HG03521 (cell line): ENCODE measurements around the gene RAP1GAP2.
"Not testable (repeated sequence)": the region's sequence is repeated elsewhere in the genome, so short reads cannot be mapped to it uniquely, and the experiment has no call there.

Source experiments
- ATAC-seq: cut with Tn5 transposase; IDR thresholded peaks from one replicate; pipeline ENCODE4 v1.9.1; 2021; ENCODE audit warnings: mild to moderate bottlenecking, moderate library complexity; ENCODE audit not compliant: unreplicated experiment

RAP1GAP2 gene

GRCh38 chr17:2880050-2880449 is 83.8 kb downstream of the RAP1GAP2 start:
- ATAC-seq: no peak

DNA sequence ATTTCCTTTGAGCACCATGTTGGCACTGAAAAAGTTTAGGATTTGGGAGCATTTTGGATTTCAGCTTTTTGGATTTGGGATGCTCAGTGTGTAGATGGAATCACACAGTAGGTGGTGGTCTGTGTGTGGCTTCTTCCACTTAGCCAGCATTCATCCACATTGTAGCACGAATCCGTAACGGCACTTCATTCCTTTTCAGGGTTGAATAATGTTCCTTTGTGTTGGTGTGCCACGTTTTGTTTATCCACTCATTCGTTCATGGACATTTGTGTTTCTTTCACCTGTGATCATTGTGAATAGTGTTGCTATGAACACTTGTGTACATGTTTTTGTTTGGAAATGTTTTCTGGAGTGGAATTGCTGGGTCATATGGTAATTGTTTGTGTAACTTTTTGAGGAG is 85.1 kb downstream of the RAP1GAP2 start:
- no peak for ATAC-seq

GRCh38 chr17:2883544-2884213 is 87.4 kb downstream of the RAP1GAP2 start:
- ATAC-seq: no peak

- no peak for ATAC-seq
These were observed 89.5 kb downstream of the RAP1GAP2 start for GRCh38 chr17:2885733-2886132.

DNA sequence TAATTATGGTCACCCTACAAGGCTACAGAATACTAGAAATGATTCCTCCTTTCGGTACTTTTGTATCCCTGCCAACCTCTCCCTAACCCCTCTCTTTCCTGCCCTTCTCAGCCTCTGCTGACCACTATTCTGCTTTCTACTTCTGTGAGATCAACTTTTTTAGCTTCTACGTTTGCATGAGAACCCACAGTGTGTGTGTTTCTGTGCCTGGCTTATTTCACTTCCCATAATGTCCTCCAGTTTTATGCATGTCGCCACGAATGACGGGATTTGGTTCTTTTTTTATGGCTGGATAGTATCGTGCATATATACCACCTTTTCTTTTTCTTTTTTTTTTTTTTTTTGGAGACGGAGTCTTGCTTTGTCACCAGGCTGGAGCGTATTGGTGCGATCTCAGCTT is 92.1 kb downstream of the RAP1GAP2 start:
- no peak for ATAC-seq

- ATAC-seq: no peak
These were observed 93.0 kb downstream of the RAP1GAP2 start for GRCh38 chr17:2889256-2889655.

DNA sequence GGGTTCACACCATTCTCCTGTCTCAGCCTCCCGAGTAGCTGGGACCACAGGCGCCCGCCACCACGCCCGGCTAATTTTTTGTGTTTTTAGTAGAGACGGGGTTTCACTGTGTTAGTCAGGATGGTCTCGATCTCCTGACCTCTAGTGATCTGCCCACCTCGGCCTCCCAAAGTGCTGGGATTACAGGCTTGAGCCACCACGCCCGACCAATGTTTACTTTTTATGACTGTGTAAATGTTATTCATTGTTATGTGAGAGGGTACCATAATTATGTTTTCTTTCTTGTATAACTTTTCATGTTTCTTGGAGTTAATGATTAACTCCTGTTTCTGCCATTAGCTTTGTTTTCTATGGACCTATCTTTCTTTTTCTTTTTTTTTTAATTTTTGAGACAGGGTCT is 94.5 kb downstream of the RAP1GAP2 start:
- not testable (repeated sequence) for ATAC-seq

DNA sequence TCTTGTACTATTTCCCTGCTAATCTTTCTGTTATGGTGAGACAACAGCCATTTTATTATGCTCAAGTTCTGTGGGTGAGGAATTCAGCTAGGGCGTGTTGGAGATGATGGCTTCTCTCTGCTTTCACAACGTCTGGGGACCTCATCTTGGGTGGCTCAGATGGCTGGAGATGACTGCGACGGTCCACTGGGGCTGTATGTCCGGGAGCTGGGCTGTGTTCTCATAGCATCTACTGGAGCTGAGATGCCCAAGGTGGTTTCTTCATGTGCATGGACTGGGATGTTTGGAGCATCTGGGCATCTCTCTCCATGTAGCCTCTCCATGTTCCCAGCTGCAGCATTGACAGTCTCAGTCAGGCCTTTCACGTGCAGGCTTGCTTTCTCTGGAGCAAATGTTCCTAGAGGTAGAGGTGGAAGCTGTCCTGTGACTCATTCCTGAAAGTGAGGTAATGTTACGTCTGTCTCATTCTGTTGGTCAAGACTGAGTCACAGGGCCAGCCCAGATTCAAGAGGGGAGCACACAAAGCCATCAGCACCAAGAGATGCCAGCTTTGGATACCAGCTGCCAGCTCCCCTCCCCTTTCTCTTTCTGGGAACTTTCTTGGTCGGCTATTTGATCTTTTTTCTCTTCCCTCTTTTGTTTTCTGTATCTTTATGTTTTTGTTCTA is 96.2 kb downstream of the RAP1GAP2 start:
- no peak for ATAC-seq

DNA sequence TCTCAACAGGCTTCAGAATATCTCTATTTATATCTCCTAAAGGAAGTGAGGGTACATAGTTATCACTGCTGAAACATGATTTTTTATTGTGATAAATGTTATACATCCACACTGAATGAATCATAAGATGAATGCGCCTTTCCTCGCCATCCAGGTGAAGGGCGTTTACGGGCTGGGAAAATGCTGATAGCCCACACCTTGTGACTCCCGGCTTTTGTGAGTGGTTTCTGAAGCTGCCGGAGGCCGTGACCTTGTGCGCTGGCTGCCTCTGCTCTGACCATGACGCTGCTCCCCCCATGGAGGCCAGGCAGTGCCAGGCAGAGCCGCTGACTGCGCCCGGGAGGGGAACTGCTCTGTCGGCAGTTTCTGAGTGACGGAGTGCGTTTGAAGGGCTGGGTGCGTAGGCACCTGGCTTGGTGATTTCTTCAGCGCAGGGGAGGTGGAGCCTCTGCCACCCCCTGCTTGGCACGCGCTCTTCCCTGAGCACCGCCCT is 97.2 kb downstream of the RAP1GAP2 start:
- no peak for ATAC-seq

GRCh38 chr17:2894782-2895181 is 98.5 kb downstream of the RAP1GAP2 start:
- ATAC-seq: no peak

GRCh38 chr17:2897605-2898004 is 101.4 kb downstream of the RAP1GAP2 start:
- no peak for ATAC-seq

- no peak for ATAC-seq
These were observed 102.2 kb downstream of the RAP1GAP2 start for GRCh38 chr17:2898255-2898926.

- ATAC-seq: no peak
These were observed 103.7 kb downstream of the RAP1GAP2 start for GRCh38 chr17:2899906-2900305.

DNA sequence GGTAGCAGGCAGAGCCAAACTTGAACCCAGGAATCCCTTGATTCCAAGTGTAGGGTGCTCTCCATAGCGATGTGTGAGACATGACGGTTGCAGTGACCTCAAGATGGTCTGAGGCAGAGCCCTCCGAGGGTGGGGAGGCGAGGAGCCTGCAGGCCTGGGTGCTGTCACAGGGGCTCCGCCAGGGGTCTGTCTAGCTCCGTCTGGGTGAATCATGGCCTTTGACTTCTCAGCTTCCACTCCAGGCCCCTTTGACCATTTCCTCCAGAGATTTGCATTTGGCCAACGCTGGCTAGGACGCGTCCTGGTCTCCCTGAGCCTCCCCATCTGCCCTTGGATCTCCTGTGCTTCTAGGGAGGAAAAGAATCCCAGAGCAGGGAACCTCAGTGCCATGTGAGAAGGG is 104.6 kb downstream of the RAP1GAP2 start:
- ATAC-seq: no peak

DNA sequence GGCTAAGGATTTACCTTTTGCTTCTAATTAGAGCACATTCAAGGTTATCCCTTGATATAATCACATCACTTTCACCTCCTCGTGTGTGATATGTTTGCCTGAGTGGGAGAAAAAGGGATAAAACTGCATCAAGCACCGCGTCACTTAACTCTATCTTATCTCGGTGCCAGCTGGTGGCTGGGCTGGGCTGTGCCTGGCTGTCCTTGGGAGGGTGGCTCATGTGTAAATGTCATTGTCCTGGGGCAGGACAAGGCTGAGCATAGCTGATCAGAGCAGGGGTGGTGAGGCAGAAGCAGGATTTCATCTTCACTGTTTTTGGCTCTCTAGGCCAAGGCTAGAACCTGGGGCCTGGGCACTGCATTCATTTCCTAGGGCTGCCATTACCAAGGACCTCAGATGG is 105.3 kb downstream of the RAP1GAP2 start:
- ATAC-seq: no peak

- no peak for ATAC-seq
These were observed 106.3 kb downstream of the RAP1GAP2 start for GRCh38 chr17:2902546-2902945.

DNA sequence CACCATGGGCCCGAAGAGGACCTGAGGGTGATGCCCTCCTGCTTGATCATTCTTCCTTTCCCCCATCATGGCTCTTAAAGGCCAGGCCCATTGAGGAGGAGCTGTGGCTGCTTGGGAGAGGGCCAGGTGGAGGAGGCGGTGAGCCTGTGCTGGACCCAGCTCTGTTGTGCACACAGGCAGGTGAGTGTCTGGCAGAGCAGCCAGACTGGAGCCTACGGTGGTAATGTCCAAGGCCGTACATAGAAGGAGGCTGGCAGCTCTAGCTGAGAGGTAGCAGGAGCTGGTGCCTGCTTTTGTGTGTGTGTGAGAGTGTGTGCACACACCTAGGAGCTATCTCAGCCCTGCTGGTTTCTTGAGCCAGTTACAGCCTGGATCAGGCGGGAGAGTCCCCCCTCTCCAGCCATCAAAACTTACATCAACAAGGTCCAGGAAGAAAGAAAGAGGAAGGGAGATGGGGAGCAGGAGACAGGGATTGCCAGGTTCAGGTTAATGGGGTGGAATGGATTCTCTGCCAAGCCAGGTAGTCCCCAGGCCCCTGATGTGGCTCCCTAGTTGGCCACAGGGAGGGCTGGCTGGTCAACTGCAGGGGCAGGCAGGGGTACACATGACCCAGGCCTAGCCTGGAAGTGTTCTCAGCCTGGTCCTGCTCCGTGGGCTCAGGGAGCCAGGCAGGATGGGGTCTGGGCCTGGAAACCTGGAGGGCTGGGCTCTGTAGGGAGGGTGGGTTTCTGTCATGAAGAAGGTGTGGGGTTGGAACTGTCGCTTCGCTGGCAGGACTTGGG is 107.1 kb downstream of the RAP1GAP2 start:
- ATAC-seq: no peak

DNA sequence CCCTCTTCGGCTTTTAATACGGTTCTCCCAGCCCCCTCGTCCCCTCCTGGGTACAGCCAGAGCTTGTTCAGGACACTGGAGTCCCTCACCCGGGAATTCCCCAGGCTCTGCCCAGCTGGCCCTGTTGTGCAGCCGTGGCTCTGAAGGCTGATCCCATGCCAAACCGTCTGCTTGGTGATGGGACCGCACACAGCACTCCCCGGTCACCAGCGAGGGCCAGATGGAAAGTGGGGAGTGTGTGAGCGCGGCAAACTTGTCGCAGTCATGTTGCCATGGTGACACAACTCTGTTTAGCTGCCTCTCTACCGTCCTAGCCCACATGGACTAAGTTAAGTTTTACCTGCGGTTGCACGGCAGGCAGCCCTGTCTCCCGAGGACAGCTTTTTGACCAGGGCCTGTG is 107.9 kb downstream of the RAP1GAP2 start:
- ATAC-seq: no peak

DNA sequence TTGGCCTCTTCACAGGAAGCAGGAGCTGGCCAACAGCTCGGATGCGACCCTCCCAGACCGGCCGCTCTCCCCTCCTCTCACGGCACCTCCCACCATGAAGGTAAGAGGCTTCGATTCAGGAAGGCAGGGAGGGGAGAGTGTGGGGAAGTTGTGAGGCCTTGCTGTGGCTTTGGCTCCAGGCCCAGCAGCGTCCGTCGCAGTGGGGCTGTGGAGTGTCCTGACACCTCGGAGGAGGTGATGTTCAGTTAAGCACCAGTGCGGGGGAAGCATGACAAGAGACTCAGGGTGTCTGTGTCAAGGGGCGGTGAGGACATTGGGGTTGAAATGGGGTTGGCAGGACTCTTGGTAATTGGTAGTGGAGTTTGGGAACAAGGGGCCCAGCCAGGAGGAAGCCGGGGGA is 109.0 kb downstream of the RAP1GAP2 start:
- ATAC-seq: no peak

DNA sequence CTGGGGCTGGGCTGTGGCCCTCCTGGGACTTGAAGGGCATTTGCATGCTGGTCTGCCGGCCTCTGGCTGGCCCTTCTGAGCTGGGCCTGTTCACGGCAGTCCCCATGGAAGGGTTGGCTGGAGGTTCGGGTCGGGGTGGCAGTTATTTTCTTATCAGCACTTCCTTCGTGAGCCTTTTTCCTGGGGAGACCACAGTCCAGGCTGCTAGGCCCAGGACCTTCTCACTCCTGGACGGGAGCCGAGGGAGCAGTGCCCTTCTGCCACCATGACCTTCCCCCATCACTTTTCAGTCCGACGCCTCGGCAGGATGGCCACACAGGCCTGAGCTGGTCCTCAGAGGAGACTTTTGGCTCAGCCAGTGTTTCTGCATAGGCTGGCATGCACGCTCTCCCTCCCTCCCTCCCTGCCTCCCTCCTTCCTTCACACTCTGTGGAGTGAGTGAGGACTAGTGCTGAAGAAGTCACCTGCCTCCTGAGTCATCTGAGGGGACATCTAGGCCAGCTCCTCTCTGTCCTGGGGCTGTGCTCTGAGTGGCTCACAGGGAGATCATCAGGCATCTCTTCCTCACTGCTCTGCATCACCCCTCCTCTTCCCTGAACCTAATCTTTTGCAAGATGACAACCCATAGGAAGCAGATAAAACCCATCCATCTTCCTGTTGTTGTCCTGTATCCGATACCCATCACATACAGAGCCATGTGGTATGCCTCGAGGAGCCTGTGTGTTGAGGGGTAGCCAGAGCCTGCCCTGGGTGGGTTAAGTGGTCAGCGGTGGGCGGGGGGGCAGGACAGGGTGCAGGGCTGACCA is 109.7 kb downstream of the RAP1GAP2 start:
- no peak for ATAC-seq
